CD8-positive, alpha-beta memory T cell (primary cell): ENCODE data around the gene PRKRA. TPM values are rescaled to one million over a fixed set of nuclear protein-coding genes. Genes with fewer than 3 reads are reported as not detected.

ENCODE experiments used
- CTCF ChIA-PET: fragments of 350-600 bp; sonication (Branson Sonifier 250); formaldehyde crosslinking; loops from one replicate; lab custom pipeline; 2021; ENCODE audit warnings: antibody characterized with exemption; lab: Charles Lee
- POLR2A ChIA-PET: fragments of 350-600 bp; sonication (Branson Sonifier 250); formaldehyde crosslinking; loops from one replicate; lab custom pipeline; 2021; ENCODE audit warnings: antibody characterized with exemption; lab: Charles Lee
- DNase-seq, 5 donors: peaks; one replicate each; pipeline versions ENCODE4 v3.0.0 to v3.0.0-alpha.2; 2020 to 2022; ENCODE audit warnings: mixed read lengths in 1 of 5
- H3K27ac ChIP-seq: one replicate; pipeline ENCODE4 v1.7.0; 2013; ENCODE audit warnings: low read depth, mild to moderate bottlenecking, low read length, moderate library complexity
- H3K27me3 ChIP-seq: 2 replicates; pipeline ENCODE4 v1.7.0; 2013; ENCODE audit warnings: low read length, mild to moderate bottlenecking; ENCODE audit not compliant: insufficient read depth, poor library complexity, severe bottlenecking
- H3K36me3 ChIP-seq: 2 replicates; pipeline ENCODE4 v1.7.0; 2013; ENCODE audit warnings: mild to moderate bottlenecking, low read length, moderate library complexity; ENCODE audit not compliant: insufficient read depth
- H3K4me1 ChIP-seq: 2 replicates; pipeline ENCODE4 v1.7.0; 2013; ENCODE audit warnings: mild to moderate bottlenecking, low read length, moderate library complexity; ENCODE audit not compliant: insufficient read depth
- H3K4me3 ChIP-seq: 2 replicates; pipeline ENCODE4 v1.7.0; 2013; ENCODE audit warnings: mild to moderate bottlenecking, low read length
- H3K9me3 ChIP-seq: 2 replicates; pipeline ENCODE4 v1.7.0; 2013; ENCODE audit warnings: mild to moderate bottlenecking, low read length
- H3K27ac Mint-ChIP-seq, 8 donors: one replicate each; pipeline ENCODE4 v1.8.0; 2020 to 2021; ENCODE audit warnings: mixed read lengths in 8 of 8, mild to moderate bottlenecking in 6 of 8, inconsistent platforms in 3 of 8, moderate library complexity in 3 of 8
- H3K27me3 Mint-ChIP-seq, 2 donors: one replicate each; pipeline ENCODE4 v1.8.0; 2020 to 2021; ENCODE audit warnings: mixed read lengths in 2 of 2, mild to moderate bottlenecking in 1 of 2, moderate library complexity in 1 of 2
- H3K36me3 Mint-ChIP-seq, 3 donors: one replicate each; pipeline ENCODE4 v1.8.0; 2020 to 2021; ENCODE audit warnings: mixed read lengths in 3 of 3, inconsistent platforms in 1 of 3, mild to moderate bottlenecking in 1 of 3
- H3K4me1 Mint-ChIP-seq, 3 donors: one replicate each; pipeline ENCODE4 v1.8.0; 2020 to 2021; ENCODE audit warnings: mixed read lengths in 3 of 3, inconsistent platforms in 1 of 3, mild to moderate bottlenecking in 1 of 3
- H3K4me3 Mint-ChIP-seq, 7 donors: one replicate each; pipeline ENCODE4 v1.8.0; 2020 to 2021; ENCODE audit warnings: mixed read lengths in 7 of 7, mild to moderate bottlenecking in 6 of 7, moderate library complexity in 4 of 7, inconsistent platforms in 2 of 7
- H3K9me3 Mint-ChIP-seq, 5 donors: one replicate each; pipeline ENCODE4 v1.8.0; 2020 to 2022; ENCODE audit warnings: mixed read lengths in 5 of 5, mild to moderate bottlenecking in 3 of 5, moderate library complexity in 2 of 5, inconsistent platforms in 1 of 5
- polyA plus RNA-seq: library from polyadenylated mRNA; unstranded; fragments of 300-500 nt; fragmentation: Illumina TruSeq; gene quantifications from one replicate; pipeline ENCODE4 v1.2.3, GENCODE V29; 2021
- total RNA-seq, 2 experiments: library from RNA; stranded (reverse); gene quantifications; one replicate each; pipeline ENCODE4 v1.2.3, GENCODE V29; 2021

The PRKRA gene
- total and polyA plus RNA-seq, 3 experiments from 2014 or later, result 48.4 to 58.0 (median 48.5) TPM

GRCh38 chr2:178420463-178420999, 30.4 kb downstream of the PRKRA start:
- Mint-ChIP-seq H3K27me3 (peaks cover 0 to 2% of the 10 kb centered on the region in 2 donors), H3K4me1 (peaks cover 4 to 5% (median 5%) of the 10 kb centered on the region in 3 donors), H3K36me3 (peaks cover 7 to 11% (median 11%) of the 10 kb centered on the region in 3 donors), H3K4me3 (no peak overlapping the region), H3K9me3 (peaks cover 0 to 7% (median 2%) of the 10 kb centered on the region in 5 donors), H3K27ac (peak overlapping the region in 1 of 8 donors; percentile 8)
- ChIA-PET POLR2A (no interaction called here), CTCF (no interaction called here)
- H3K9me3 ChIP-seq, result no peaks in the 10 kb centered on the region
- H3K36me3 ChIP-seq, result no peaks in the 10 kb centered on the region
- no peak for DNase-seq
- H3K27me3 ChIP-seq, result no peaks in the 10 kb centered on the region
- H3K27ac ChIP-seq, result no peak overlapping the region
- no peak overlapping the region for H3K4me3 ChIP-seq
- no peaks in the 10 kb centered on the region for H3K4me1 ChIP-seq

- Mint-ChIP-seq H3K27ac (no peak overlapping the region), H3K27me3 (peaks cover 0 to 2% of the 10 kb centered on the region in 2 donors), H3K9me3 (no peaks in the 10 kb centered on the region), H3K4me3 (no peak overlapping the region), H3K4me1 (peaks cover 13 to 17% (median 17%) of the 10 kb centered on the region in 3 donors), H3K36me3 (peaks cover 0 to 8% (median 0%) of the 10 kb centered on the region in 3 donors)
- POLR2A ChIA-PET, result no interaction called here
- H3K27me3 ChIP-seq, result no peaks in the 10 kb centered on the region
- no peak overlapping the region for H3K27ac ChIP-seq
- H3K9me3 ChIP-seq, result no peaks in the 10 kb centered on the region
- CTCF ChIA-PET, result interaction anchor here (0.7 to 2.2 kb wide), 6 partner anchors 14 to 307 kb away, joined by 3 to 8 read pairs (median 4); partner anchors contain the start of genes PJVK, PRKRA and RBM45
- H3K4me3 ChIP-seq, result no peak overlapping the region
- no peak for DNase-seq
- peaks cover 3% of the 10 kb centered on the region for H3K4me1 ChIP-seq
- no peaks in the 10 kb centered on the region for H3K36me3 ChIP-seq
These were observed 31.9 kb downstream of the PRKRA start for GRCh38 chr2:178419123-178419522.

GRCh38 chr2:178418426-178418825, 32.5 kb downstream of the PRKRA start:
- Histone ChIP-seq H3K9me3 (no peaks in the 10 kb centered on the region), H3K36me3 (no peaks in the 10 kb centered on the region), H3K4me1 (peaks cover 4% of the 10 kb centered on the region), H3K4me3 (no peak overlapping the region), H3K27ac (no peak overlapping the region), H3K27me3 (no peaks in the 10 kb centered on the region)
- POLR2A ChIA-PET, result no interaction called here
- Mint-ChIP-seq H3K27me3 (peaks cover 0 to 2% of the 10 kb centered on the region in 2 donors), H3K27ac (peak overlapping the region in 1 of 8 donors; percentile 10), H3K4me1 (peaks cover 20 to 24% (median 20%) of the 10 kb centered on the region in 3 donors), H3K4me3 (no peak overlapping the region), H3K9me3 (no peaks in the 10 kb centered on the region), H3K36me3 (peaks cover 0 to 14% (median 0%) of the 10 kb centered on the region in 3 donors)
- no peak for DNase-seq
- CTCF ChIA-PET, result interaction anchor here (1.2 to 2.2 kb wide), 3 partner anchors 21 to 32 kb away, joined by 4 to 8 read pairs (median 5); partner anchors contain the start of genes PJVK and PRKRA

- Mint-ChIP-seq H3K9me3 (no peaks in the 10 kb centered on the region), H3K36me3 (peaks cover 0 to 14% (median 0%) of the 10 kb centered on the region in 3 donors), H3K4me3 (peak overlapping the region in 1 of 7 donors; percentile 3), H3K27me3 (peaks cover 0 to 2% of the 10 kb centered on the region in 2 donors), H3K27ac (peak overlapping the region in 1 of 8 donors; percentile 74), H3K4me1 (peaks cover 25 to 29% (median 25%) of the 10 kb centered on the region in 3 donors)
- H3K4me3 ChIP-seq, result no peak overlapping the region
- DNase-seq, result no peak
- H3K9me3 ChIP-seq, result no peaks in the 10 kb centered on the region
- no peak overlapping the region for H3K27ac ChIP-seq
- H3K27me3 ChIP-seq, result no peaks in the 10 kb centered on the region
- H3K4me1 ChIP-seq, result peaks cover 4% of the 10 kb centered on the region
- no peaks in the 10 kb centered on the region for H3K36me3 ChIP-seq
- CTCF ChIA-PET, result interaction anchor here (1.2 to 2.2 kb wide), 2 partner anchors 20 to 23 kb away, joined by 4 to 8 read pairs; no protein-coding TSS in a partner anchor
- POLR2A ChIA-PET, result no interaction called here
These were observed 33.1 kb downstream of the PRKRA start for GRCh38 chr2:178417916-178418315.

GRCh38 chr2:178415979-178416378, 35.0 kb downstream of the PRKRA start:
- CTCF ChIA-PET, result interaction anchor here (0.8 to 3.3 kb wide), 3 partner anchors 15 to 35 kb away, joined by 3 to 27 read pairs (median 10); partner anchors contain the start of genes PJVK and PRKRA
- no peak overlapping the region for H3K27ac ChIP-seq
- H3K4me1 Mint-ChIP-seq, result peaks cover 27 to 30% (median 27%) of the 10 kb centered on the region in 3 donors
- no peaks in the 10 kb centered on the region for H3K36me3 ChIP-seq
- no peak overlapping the region for H3K4me3 ChIP-seq
- POLR2A ChIA-PET, result no interaction called here
- H3K36me3 Mint-ChIP-seq, result peaks cover 0 to 14% (median 0%) of the 10 kb centered on the region in 3 donors
- no peak overlapping the region for H3K4me3 Mint-ChIP-seq
- peaks cover 4% of the 10 kb centered on the region for H3K4me1 ChIP-seq
- no peaks in the 10 kb centered on the region for H3K27me3 ChIP-seq
- no peak for DNase-seq
- peak overlapping the region in 1 of 8 donors; percentile 11 for H3K27ac Mint-ChIP-seq
- H3K9me3 Mint-ChIP-seq, result no peaks in the 10 kb centered on the region
- peaks cover 0 to 2% of the 10 kb centered on the region in 2 donors for H3K27me3 Mint-ChIP-seq
- H3K9me3 ChIP-seq, result no peaks in the 10 kb centered on the region

GRCh38 chr2:178414266-178415247, 36.4 kb downstream of the PRKRA start:
- Mint-ChIP-seq H3K36me3 (peaks cover 0 to 11% (median 0%) of the 10 kb centered on the region in 3 donors), H3K4me1 (peaks cover 27 to 30% (median 27%) of the 10 kb centered on the region in 3 donors), H3K9me3 (no peaks in the 10 kb centered on the region), H3K27ac (peak overlapping the region; percentile 86 to 99 (median 96)), H3K4me3 (peak overlapping the region; percentile 86 to 98 (median 92)), H3K27me3 (peaks cover 0 to 2% of the 10 kb centered on the region in 2 donors)
- Histone ChIP-seq H3K27ac (peak overlapping the region; percentile 86), H3K36me3 (no peaks in the 10 kb centered on the region), H3K4me3 (peak overlapping the region; percentile 83), H3K27me3 (no peaks in the 10 kb centered on the region), H3K4me1 (peaks cover 4% of the 10 kb centered on the region), H3K9me3 (no peaks in the 10 kb centered on the region)
- peak; percentile 62 to 82 (median 71) for DNase-seq
- ChIA-PET POLR2A (interaction anchor here (0.5 to 2.7 kb wide), 3 partner anchors 10 to 153 kb away, joined by 3 to 25 read pairs (median 6); partner anchors contain the start of genes PJVK and PRKRA), CTCF (interaction anchor here (0.6 to 3.7 kb wide), 30 partner anchors 8 to 303 kb away, joined by 3 to 49 read pairs (median 4); partner anchors contain the start of genes PJVK, PRKRA and RBM45)

GRCh38 chr2:178413472-178414265, 37.3 kb downstream of the PRKRA start:
- Mint-ChIP-seq H3K36me3 (peaks cover 0 to 9% (median 0%) of the 10 kb centered on the region in 3 donors), H3K27ac (peak overlapping the region; percentile 86 to 99 (median 96)), H3K4me3 (peak overlapping the region; percentile 86 to 98 (median 92)), H3K9me3 (no peaks in the 10 kb centered on the region), H3K27me3 (peaks cover 0 to 2% of the 10 kb centered on the region in 2 donors), H3K4me1 (peaks cover 27 to 30% (median 27%) of the 10 kb centered on the region in 3 donors)
- no peaks in the 10 kb centered on the region for H3K36me3 ChIP-seq
- peaks cover 4% of the 10 kb centered on the region for H3K4me1 ChIP-seq
- CTCF ChIA-PET, result interaction anchor here (0.7 to 3.7 kb wide), 20 partner anchors 9 to 302 kb away, joined by 3 to 49 read pairs (median 7); partner anchors contain the start of genes PJVK, PRKRA and RBM45
- H3K27ac ChIP-seq, result peak overlapping the region; percentile 86
- POLR2A ChIA-PET, result interaction anchor here (0.5 to 2.7 kb wide), 3 partner anchors 9 to 152 kb away, joined by 3 to 25 read pairs (median 6); partner anchors contain the start of genes PJVK and PRKRA
- peak; percentile 57 to 82 (median 77) for DNase-seq
- H3K4me3 ChIP-seq, result peak overlapping the region; percentile 83
- H3K27me3 ChIP-seq, result no peaks in the 10 kb centered on the region
- H3K9me3 ChIP-seq, result no peaks in the 10 kb centered on the region
